ENCODE results near the gene SIRPB2. TPM values are rescaled to one million over a fixed set of nuclear protein-coding genes. Genes with fewer than 3 reads are reported as not detected.
A peak's percentile ranks its signal among the peaks of the same experiment; 100 is the strongest.

Gene SIRPB2
- total RNA-seq, 4 donors from 2014 or later = 4.7 to 8.1 (median 6.2) TPM

DNA sequence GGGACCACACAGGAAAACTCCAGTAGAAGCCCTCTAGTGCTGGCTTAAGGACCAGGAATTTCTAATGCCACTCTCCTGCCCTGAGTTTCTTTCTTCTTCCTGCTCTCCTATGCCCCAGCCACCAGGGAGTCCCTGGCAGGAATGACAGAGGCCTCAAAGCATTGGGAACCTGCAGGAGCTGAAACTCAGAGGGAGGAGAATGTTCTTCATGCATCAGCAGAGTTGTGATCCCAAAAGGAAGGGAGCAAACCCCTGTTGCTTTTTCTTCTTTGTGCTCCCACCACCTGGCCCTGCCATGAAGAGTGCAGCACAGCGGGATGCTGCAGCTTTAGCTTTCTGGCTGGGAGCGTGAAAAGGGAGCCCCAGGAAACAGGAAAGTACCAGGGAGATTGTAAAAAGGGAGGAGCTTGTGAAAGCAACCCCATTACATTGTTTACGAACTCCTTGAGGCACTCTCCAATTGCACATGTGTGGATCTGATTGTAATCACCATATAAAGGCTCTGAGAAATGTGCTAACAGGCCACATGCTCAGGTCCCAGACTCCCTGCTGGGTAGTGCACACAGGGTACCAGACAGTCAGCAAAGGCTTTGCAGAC is 63.7 kb downstream of the SIRPB2 start:
- TF ChIP-seq POLR2AphosphoS5 (IDR thresholded peaks at IDR 0.05) (no peak), POLR2A (IDR thresholded peaks at IDR 0.05; ENCODE audit: low read depth) (no peak), EP300 (IDR thresholded peaks at IDR 0.05) (no peak)
- TF ChIP-seq, protein P1, sequence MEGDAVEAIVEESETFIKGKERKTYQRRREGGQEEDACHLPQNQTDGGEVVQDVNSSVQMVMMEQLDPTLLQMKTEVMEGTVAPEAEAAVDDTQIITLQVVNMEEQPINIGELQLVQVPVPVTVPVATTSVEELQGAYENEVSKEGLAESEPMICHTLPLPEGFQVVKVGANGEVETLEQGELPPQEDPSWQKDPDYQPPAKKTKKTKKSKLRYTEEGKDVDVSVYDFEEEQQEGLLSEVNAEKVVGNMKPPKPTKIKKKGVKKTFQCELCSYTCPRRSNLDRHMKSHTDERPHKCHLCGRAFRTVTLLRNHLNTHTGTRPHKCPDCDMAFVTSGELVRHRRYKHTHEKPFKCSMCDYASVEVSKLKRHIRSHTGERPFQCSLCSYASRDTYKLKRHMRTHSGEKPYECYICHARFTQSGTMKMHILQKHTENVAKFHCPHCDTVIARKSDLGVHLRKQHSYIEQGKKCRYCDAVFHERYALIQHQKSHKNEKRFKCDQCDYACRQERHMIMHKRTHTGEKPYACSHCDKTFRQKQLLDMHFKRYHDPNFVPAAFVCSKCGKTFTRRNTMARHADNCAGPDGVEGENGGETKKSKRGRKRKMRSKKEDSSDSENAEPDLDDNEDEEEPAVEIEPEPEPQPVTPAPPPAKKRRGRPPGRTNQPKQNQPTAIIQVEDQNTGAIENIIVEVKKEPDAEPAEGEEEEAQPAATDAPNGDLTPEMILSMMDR (IDR thresholded peaks at IDR 0.05) = no peak
- Histone ChIP-seq H3K9me3 (no peaks in the 10 kb centered on the region), H3K4me1 (no peaks in the 10 kb centered on the region), H3K36me3 (no peaks in the 10 kb centered on the region), H3K27me3 (peaks cover 0 to 19% (median 0%) of the 10 kb centered on the region in 4 donors), H3K27ac (replicated peaks in 1 of 4) (no peak overlapping the region), H3K4me3 (no peak overlapping the region)
- DNase-seq (ENCODE audit: extremely low spot score) = peak; percentile 55
- WGBS = 29% methylated on average over 3 of the region's 3 CpGs
- intact Hi-C loops (cut with DNase I) = no loop called here

DNA sequence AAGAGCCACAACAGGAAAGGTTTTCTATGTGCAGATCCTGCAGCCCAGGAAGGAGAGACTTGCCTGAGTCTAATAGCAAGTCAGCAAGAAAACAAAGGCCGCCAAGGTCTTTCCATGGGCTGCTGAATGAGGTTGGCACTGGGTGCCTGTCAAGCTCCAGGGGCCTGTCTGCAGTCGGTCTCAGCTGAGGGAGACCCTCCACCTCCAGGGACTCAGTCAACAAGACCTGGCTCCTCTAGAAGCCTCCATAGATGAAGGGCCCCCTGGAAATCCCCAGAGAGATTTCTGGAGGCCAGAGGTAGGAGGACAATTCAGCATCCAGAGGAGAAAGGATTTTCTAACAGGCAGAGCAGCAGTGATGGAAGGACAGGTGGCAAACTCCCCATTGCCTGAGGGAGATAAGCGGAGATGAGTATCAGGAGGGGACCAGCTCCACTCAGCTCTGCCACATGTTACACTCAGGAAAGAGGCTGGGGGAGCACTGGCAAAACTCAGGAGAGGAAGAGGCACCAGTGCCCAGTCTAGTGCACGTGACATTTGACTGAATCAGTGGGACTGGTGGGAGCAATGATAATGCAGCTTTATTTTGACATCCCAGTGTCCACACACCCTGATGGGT is 64.9 kb downstream of the SIRPB2 start:
- no peaks in the 10 kb centered on the region for H3K4me1 ChIP-seq
- intact Hi-C loops (cut with DNase I) = no loop called here
- no peak for TF ChIP-seq POLR2A (IDR thresholded peaks at IDR 0.05; ENCODE audit: low read depth)
- WGBS = 68% methylated on average over 4 of the region's 4 CpGs
- H3K36me3 ChIP-seq = no peaks in the 10 kb centered on the region
- H3K27ac ChIP-seq (replicated peaks in 1 of 4) = no peak overlapping the region
- H3K9me3 ChIP-seq = no peaks in the 10 kb centered on the region
- H3K27me3 ChIP-seq = peaks cover 0 to 23% (median 0%) of the 10 kb centered on the region in 4 donors
- DNase-seq (ENCODE audit: extremely low spot score) = peak; percentile 83
- no peak overlapping the region for H3K4me3 ChIP-seq

Small RNA genes within 50 kb of the gene (small RNA-seq; reads per million reads assigned to genes)
- gene RNU6-917P = 0 reads per million in 3 donors

Other genes starting within 250 kb of the SIRPB2 start
- gene SNPH, start 225.1 kb downstream of the SIRPB2 start, total RNA-seq = 10 to 100 TPM in 3 of 4 donors, 1 to 10 TPM in 1; 9.6 to 29.5 (median 17.3) TPM
- 1 to 10 TPM; 2.1 to 6.2 (median 4.1) TPM for gene SDCBP2, start 162.3 kb downstream of the SIRPB2 start, total RNA-seq
- gene FKBP1A, start 98.4 kb downstream of the SIRPB2 start, total RNA-seq = 10 to 100 TPM; 84.3 to 99.2 (median 89.8) TPM
- 10 to 100 TPM; 33.6 to 62.4 (median 43.6) TPM for gene NSFL1C, start 24.6 kb downstream of the SIRPB2 start, total RNA-seq
- not detected for gene SIRPD, start 66.3 kb upstream of the SIRPB2 start, total RNA-seq
- 1 to 10 TPM in 3 of 4 donors, under 1 TPM in 1; under 0.01 to 4.0 (median 3.1) TPM for gene SIRPB1, start 128.6 kb upstream of the SIRPB2 start, total RNA-seq
- not detected for gene SIRPG, start 166.4 kb upstream of the SIRPB2 start, total RNA-seq